Gastrocnemius medialis (tissue), 4 donors: ENCODE measurements around the gene KCNIP3. TPM values are rescaled to one million over a fixed set of nuclear protein-coding genes. Genes with fewer than 3 reads are reported as not detected.
"Not testable (repeated sequence)": the region's sequence is repeated elsewhere in the genome, so short reads cannot be mapped to it uniquely, and the experiment has no call there.

ENCODE experiments used
- ATAC-seq, 2 donors: fragments of 150-250 bp; one replicate each; pipeline ENCODE4 v1.9.1; 2016
- DNase-seq, 2 donors: peaks; one replicate each; pipeline ENCODE4 v3.0.0-alpha.2; 2019
- H3K27ac ChIP-seq, 4 donors: fragments of 200-600 bp; sonication (generic); 1 replicate in 1 of 4; 2 replicates in 3 of 4; pipeline ENCODE4 v1.5.1; 2016 to 2018; ENCODE audit warnings: mild to moderate bottlenecking in 2 of 4, moderate library complexity in 1 of 4
- H3K27me3 ChIP-seq, 3 donors: fragments of 200-600 bp; sonication (generic) in 2 of 3; 1 replicate in 1 of 3; 2 replicates in 2 of 3; pipeline versions ENCODE4 v1.5.1 to v1.6.0; 2016 to 2019; ENCODE audit warnings: mild to moderate bottlenecking in 1 of 3, moderate library complexity in 1 of 3
- H3K36me3 ChIP-seq, 2 donors: fragments of 200-600 bp; sonication (generic) in 1 of 2; one replicate each; pipeline ENCODE4 v1.5.1; 2017 to 2018
- H3K4me1 ChIP-seq, 2 donors: fragments of 200-600 bp; sonication (generic) in 1 of 2; one replicate each; pipeline ENCODE4 v1.5.1; 2016 to 2017; ENCODE audit warnings: mild to moderate bottlenecking in 2 of 2
- H3K4me3 ChIP-seq, 4 donors: fragments of 200-600 bp; sonication (generic) in 3 of 4; 1 replicate in 1 of 4; 2 replicates in 3 of 4; pipeline ENCODE4 v1.5.1; 2016 to 2019; ENCODE audit warnings: mild to moderate bottlenecking in 2 of 4
- H3K9me3 ChIP-seq, 3 donors: fragments of 200-600 bp; sonication (generic) in 2 of 3; 1 replicate in 1 of 3; 2 replicates in 2 of 3; pipeline ENCODE4 v1.5.1; 2016 to 2019
- POLR2A ChIP-seq, 2 donors: fragments of 450-650 bp; IDR thresholded peaks; one replicate each; pipeline ENCODE4 v1.6.1; 2017; ENCODE audit warnings: antibody characterized with exemption in 2 of 2, mild to moderate bottlenecking in 2 of 2, moderate library complexity in 2 of 2
- in situ Hi-C, 4 donors: fragments of 200-750 bp; cut with MboI; loops; one replicate each; pipeline versions ENCODE4 v1.15.0 to v1.8.0; 2017; ENCODE audit warnings: low sequenced_read_pairs in 4 of 4
- intact Hi-C: fragments of 100-400 bp; cut with DNase I; formaldehyde crosslinking; loops from one replicate; pipeline ENCODE4 v1.15.1; 2023; ENCODE audit warnings: low total_unique reads
- total RNA-seq, 4 donors: library from RNA; depleted of rRNA; stranded (reverse); fragments of >200 nt; gene quantifications; one replicate each; pipeline versions ENCODE4 v1.1.0 to v1.2.3, GENCODE V29; 2016
- TF ChIP-seq, protein P1 (sequence below), 5 experiments: fragments of 450-650 bp in 3 of 5; fragments of 200-600 bp in 2 of 5; sonication (generic) in 2 of 5; IDR thresholded peaks in 4 of 5; conservative IDR thresholded peaks in 1 of 5; 1 replicate in 4 of 5; 2 replicates in 1 of 5; pipeline ENCODE4 v1.5.1; 2016 to 2019; ENCODE audit warnings: antibody characterized with exemption in 5 of 5, mild to moderate bottlenecking in 3 of 5, moderate library complexity in 3 of 5

Gene KCNIP3
- total RNA-seq, 4 donors from 2014 or later, result 0.55 to 2.9 (median 1.0) TPM

DNA sequence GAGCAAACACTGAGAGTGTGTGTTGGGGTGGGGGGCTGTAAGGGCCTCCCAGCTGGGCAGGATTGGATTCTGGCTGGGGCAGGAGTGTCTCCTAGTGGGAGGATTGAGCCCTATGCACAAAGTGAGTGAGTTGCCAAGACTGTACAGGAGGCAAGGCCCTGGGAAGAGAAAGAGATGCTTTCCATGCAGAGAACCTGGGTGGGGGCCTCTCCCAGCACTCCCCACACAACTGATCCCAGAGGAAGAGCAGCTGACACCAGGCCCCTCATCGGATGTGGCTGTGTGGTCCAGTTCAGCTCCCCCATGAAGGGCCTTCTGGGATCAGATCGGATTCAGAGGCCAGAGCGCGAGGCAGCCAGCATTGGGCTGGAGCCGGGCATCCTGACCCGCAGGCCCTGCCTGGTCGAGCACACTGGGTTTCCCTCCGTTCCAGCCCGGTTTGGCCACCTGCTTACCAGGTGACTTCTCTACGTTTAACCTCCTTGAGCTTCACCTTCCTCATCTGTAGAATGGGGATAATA lies 56.0 kb downstream of the KCNIP3 start:
- Histone ChIP-seq H3K27ac (no peak overlapping the region), H3K4me3 (no peak overlapping the region), H3K27me3 (no peaks in the 10 kb centered on the region), H3K4me1 (no peaks in the 10 kb centered on the region), H3K36me3 (no peaks in the 10 kb centered on the region), H3K9me3 (no peaks in the 10 kb centered on the region)
- in situ Hi-C loops (no loop called here), intact Hi-C loops (no loop called here)
- ATAC-seq (no peak), DNase-seq (no peak)
- TF ChIP-seq POLR2A (IDR thresholded peaks at IDR 0.05), result no peak
- TF ChIP-seq, protein P1, sequence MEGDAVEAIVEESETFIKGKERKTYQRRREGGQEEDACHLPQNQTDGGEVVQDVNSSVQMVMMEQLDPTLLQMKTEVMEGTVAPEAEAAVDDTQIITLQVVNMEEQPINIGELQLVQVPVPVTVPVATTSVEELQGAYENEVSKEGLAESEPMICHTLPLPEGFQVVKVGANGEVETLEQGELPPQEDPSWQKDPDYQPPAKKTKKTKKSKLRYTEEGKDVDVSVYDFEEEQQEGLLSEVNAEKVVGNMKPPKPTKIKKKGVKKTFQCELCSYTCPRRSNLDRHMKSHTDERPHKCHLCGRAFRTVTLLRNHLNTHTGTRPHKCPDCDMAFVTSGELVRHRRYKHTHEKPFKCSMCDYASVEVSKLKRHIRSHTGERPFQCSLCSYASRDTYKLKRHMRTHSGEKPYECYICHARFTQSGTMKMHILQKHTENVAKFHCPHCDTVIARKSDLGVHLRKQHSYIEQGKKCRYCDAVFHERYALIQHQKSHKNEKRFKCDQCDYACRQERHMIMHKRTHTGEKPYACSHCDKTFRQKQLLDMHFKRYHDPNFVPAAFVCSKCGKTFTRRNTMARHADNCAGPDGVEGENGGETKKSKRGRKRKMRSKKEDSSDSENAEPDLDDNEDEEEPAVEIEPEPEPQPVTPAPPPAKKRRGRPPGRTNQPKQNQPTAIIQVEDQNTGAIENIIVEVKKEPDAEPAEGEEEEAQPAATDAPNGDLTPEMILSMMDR (IDR thresholded peaks at IDR 0.05 in 4 of 5, conservative IDR thresholded peaks at IDR 0.05 in 1 of 5), result no peak

DNA sequence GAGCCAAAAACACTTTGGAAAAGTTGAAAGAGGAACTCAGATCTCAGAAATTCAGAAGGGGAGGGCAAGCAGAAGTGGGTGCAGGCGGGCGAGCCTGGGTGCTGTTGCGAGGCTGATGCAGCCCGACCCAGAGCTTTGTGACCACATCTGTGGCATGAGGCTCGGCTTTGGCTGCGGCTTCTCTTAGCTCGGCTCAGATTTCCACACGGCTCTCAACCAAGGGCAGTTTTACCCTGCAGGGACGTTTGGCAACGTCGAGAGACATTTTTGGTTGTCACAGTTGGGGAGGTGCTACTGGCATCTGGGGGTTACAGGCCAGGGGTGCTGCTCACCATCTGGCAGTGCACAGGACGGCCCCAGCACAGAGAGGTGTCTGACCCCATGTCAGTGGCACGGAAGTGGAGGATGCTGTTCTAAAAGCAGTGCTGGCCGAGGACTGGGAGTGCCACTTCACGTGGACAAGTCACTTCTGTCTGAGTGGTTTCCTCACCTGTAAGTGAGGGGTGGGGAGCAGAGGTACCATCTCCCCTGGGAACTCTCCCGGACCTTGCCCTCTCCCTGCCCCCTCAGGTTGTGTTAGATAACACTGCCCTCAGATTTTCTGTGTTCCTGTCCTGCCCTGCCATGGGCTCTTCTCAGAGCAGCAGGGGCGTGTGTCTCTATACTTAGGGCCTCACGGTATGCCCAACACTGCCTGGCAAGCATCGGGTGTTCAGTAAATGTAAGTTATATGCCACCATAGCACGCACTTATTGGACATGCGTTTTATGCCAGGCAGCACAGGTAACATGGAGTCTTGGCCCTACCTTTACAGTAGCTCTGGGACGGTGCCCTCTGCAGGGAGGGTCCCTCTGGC lies 56.7 kb downstream of the KCNIP3 start:
- no peaks in the 10 kb centered on the region for H3K4me1 ChIP-seq
- no peaks in the 10 kb centered on the region for H3K9me3 ChIP-seq
- intact Hi-C loops (no loop called here), in situ Hi-C loops (no loop called here)
- H3K36me3 ChIP-seq, result no peaks in the 10 kb centered on the region
- no peaks in the 10 kb centered on the region for H3K27me3 ChIP-seq
- no peak for ATAC-seq
- H3K4me3 ChIP-seq, result no peak overlapping the region
- DNase-seq, result no peak
- no peak overlapping the region for H3K27ac ChIP-seq
- TF ChIP-seq, protein P1 (IDR thresholded peaks at IDR 0.05 in 4 of 5, conservative IDR thresholded peaks at IDR 0.05 in 1 of 5), result no peak

DNA sequence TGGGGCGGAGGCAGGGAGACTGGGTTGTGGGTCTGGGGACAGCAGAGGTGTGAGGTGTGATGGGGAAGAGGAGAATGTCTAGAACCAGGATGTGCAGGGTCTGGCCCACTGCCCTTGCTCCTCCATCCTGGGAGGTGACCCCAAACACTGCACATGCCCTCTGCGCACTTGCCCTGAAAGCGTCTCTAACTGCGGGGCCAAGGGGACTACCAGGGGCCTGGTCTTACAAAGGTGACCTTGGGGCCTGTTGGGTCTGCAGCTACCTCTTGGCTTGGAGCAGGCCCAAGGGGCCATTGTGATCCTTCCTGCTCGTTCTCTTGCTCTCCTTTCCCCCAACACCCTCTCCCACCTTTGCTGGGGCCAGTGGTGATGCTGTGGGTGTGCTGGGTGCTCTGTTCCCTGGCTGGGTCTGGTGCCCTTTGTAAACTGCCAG lies 57.3 kb downstream of the KCNIP3 start:
- H3K27me3 ChIP-seq, result no peaks in the 10 kb centered on the region
- ATAC-seq (no peak), DNase-seq (no peak)
- H3K4me3 ChIP-seq, result no peak overlapping the region
- no peaks in the 10 kb centered on the region for H3K4me1 ChIP-seq
- in situ Hi-C loops, result no loop called here
- H3K27ac ChIP-seq, result no peak overlapping the region
- intact Hi-C loops, result no loop called here
- TF ChIP-seq POLR2A (IDR thresholded peaks at IDR 0.05), result no peak
- TF ChIP-seq, protein P1 (IDR thresholded peaks at IDR 0.05 in 4 of 5, conservative IDR thresholded peaks at IDR 0.05 in 1 of 5), result no peak
- H3K36me3 ChIP-seq, result no peaks in the 10 kb centered on the region
- no peaks in the 10 kb centered on the region for H3K9me3 ChIP-seq

DNA sequence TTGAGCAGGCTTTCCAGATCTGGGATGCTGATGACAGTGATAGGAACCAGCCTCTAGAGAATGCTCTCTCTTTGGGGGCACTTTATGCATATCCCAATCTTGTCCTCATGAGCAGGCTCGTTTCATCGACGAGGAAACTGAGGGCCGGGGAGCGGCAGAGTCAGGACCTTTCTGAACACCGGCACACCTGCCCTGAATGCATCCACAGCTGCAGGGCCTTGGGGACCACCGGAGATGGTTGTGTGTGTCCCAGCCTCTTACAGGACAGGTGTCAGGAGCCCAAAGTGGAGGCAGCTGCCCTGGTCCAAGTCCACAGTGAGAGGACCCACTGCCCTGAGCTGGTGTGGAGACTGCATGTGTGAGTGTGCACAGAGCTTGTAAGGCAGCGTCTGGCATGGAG lies 57.8 kb downstream of the KCNIP3 start:
- in situ Hi-C loops, result no loop called here
- Histone ChIP-seq H3K4me1 (no peaks in the 10 kb centered on the region), H3K27me3 (no peaks in the 10 kb centered on the region), H3K9me3 (no peaks in the 10 kb centered on the region), H3K27ac (no peak overlapping the region), H3K4me3 (no peak overlapping the region), H3K36me3 (no peaks in the 10 kb centered on the region)
- no peak for ATAC-seq
- TF ChIP-seq, protein P1 (IDR thresholded peaks at IDR 0.05 in 4 of 5, conservative IDR thresholded peaks at IDR 0.05 in 1 of 5), result no peak
- TF ChIP-seq POLR2A (IDR thresholded peaks at IDR 0.05), result no peak
- intact Hi-C loops, result no loop called here
- no peak for DNase-seq

DNA sequence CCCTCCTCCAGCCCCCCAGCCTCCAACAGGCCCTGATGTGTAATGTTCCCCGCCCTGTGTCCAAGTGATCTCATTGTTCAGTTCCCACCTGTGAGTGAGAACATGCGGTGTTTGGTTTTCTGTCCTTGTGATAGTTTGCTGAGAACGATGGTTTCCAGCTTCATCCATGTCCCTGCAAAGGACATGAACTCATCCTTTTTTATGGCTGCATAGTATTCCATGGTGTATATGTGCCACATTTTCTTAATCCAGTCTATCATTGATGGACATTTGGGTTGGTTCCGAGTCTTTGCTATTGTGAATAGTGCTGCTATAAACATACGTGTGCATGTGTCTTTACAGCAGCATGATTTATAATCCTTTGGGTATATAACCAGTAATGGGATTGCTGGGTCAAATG lies 58.3 kb downstream of the KCNIP3 start:
- DNase-seq, H3K36me3 ChIP-seq, ATAC-seq, H3K4me1 ChIP-seq, in situ Hi-C loops, H3K27me3 ChIP-seq, H3K9me3 ChIP-seq, H3K27ac ChIP-seq, intact Hi-C loops, H3K4me3 ChIP-seq: not testable (repeated sequence)
